Measurements from ENCODE around the gene ABHD17A.

ABHD17A gene

GRCh38 chr19:1858412-1859081 lies 26.7 kb downstream of the ABHD17A start:
- no CpG with 5 or more reads among the region's 10 CpGs for WGBS (ENCODE audit: insufficient coverage, insufficient read length)
- H3K4me1 ChIP-seq (ENCODE audit: control insufficient read depth, insufficient read depth, low read length) = peaks cover 42% of the 10 kb centered on the region
- no peaks in the 10 kb centered on the region for H3K9me3 ChIP-seq (ENCODE audit: control insufficient read depth, insufficient read depth, low read length)
- H3K27me3 ChIP-seq (ENCODE audit: control insufficient read depth, insufficient read depth, low read length) = no peaks in the 10 kb centered on the region
- no peaks in the 10 kb centered on the region; the same call in 1 of the 2 replicates for H3K36me3 ChIP-seq (ENCODE audit: control insufficient read depth, insufficient read depth, low read length)
- no peak for DNase-seq (ENCODE audit: low read depth, low spot score)
- H3K27ac ChIP-seq (ENCODE audit: low read length) = no peak overlapping the region
- no peak overlapping the region for H3K4me3 ChIP-seq (ENCODE audit: low read length)

- H3K4me1 ChIP-seq (ENCODE audit: control insufficient read depth, insufficient read depth, low read length) = peaks cover 42% of the 10 kb centered on the region
- H3K27ac ChIP-seq (ENCODE audit: low read length) = no peak overlapping the region
- H3K4me3 ChIP-seq (ENCODE audit: low read length) = no peak overlapping the region; the same call in 1 of the 2 replicates
- H3K27me3 ChIP-seq (ENCODE audit: control insufficient read depth, insufficient read depth, low read length) = no peaks in the 10 kb centered on the region
- no peaks in the 10 kb centered on the region for H3K9me3 ChIP-seq (ENCODE audit: control insufficient read depth, insufficient read depth, low read length)
- no peak for DNase-seq (ENCODE audit: low read depth, low spot score)
- H3K36me3 ChIP-seq (ENCODE audit: control insufficient read depth, insufficient read depth, low read length) = no peaks in the 10 kb centered on the region; the same call in 1 of the 2 replicates
- no CpG with 5 or more reads among the region's 16 CpGs for WGBS (ENCODE audit: insufficient coverage, insufficient read length)
These were observed 27.5 kb downstream of the ABHD17A start for GRCh38 chr19:1857648-1858326.

GRCh38 chr19:1856698-1857603 lies 28.3 kb downstream of the ABHD17A start:
- Histone ChIP-seq H3K27me3 (ENCODE audit: control insufficient read depth, insufficient read depth, low read length) (no peaks in the 10 kb centered on the region), H3K36me3 (ENCODE audit: control insufficient read depth, insufficient read depth, low read length) (no peaks in the 10 kb centered on the region), H3K4me3 (ENCODE audit: low read length) (peak overlapping the region; percentile 24; the same call in 1 of the 2 replicates), H3K9me3 (ENCODE audit: control insufficient read depth, insufficient read depth, low read length) (no peaks in the 10 kb centered on the region), H3K27ac (ENCODE audit: low read length) (no peak overlapping the region), H3K4me1 (ENCODE audit: control insufficient read depth, insufficient read depth, low read length) (peaks cover 44% of the 10 kb centered on the region)
- DNase-seq (ENCODE audit: low read depth, low spot score) = no peak
- WGBS (ENCODE audit: insufficient coverage, insufficient read length) = no CpG with 5 or more reads among the region's 73 CpGs

- Histone ChIP-seq H3K4me1 (ENCODE audit: control insufficient read depth, insufficient read depth, low read length) (peaks cover 42% of the 10 kb centered on the region), H3K4me3 (ENCODE audit: low read length) (peak overlapping the region; percentile 24; the same call in 1 of the 2 replicates), H3K27ac (ENCODE audit: low read length) (no peak overlapping the region), H3K9me3 (ENCODE audit: control insufficient read depth, insufficient read depth, low read length) (no peaks in the 10 kb centered on the region), H3K36me3 (ENCODE audit: control insufficient read depth, insufficient read depth, low read length) (no peaks in the 10 kb centered on the region), H3K27me3 (ENCODE audit: control insufficient read depth, insufficient read depth, low read length) (no peaks in the 10 kb centered on the region)
- WGBS (ENCODE audit: insufficient coverage, insufficient read length) = no CpG with 5 or more reads among the region's 6 CpGs
- DNase-seq (ENCODE audit: low read depth, low spot score) = no peak
These were observed 29.0 kb downstream of the ABHD17A start for GRCh38 chr19:1856345-1856697.

DNA sequence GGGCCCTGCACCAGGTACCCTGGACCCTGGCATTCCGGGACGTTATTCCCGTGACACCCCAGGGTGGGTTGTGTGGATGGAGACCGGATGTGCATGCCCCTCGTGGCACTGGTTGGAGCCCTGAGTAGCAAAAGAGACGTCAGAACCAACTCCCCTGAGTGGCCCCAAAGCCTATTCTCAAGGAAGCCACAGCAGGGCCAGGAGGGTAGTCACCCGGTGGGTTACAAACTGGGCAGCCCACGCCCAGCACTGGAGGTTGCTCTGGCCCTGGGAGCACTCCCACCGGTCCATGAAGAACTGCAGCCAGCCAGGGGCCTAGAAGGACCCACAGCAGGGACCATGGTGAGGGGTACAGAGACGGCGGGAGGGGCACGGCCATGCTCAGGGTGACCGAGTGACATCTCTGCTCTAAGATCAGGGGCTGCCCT lies 29.5 kb downstream of the ABHD17A start:
- Histone ChIP-seq H3K4me3 (ENCODE audit: low read length) (no peak overlapping the region), H3K27ac (ENCODE audit: low read length) (no peak overlapping the region)
- DNase-seq (ENCODE audit: low read depth, low spot score) = no peak

DNA sequence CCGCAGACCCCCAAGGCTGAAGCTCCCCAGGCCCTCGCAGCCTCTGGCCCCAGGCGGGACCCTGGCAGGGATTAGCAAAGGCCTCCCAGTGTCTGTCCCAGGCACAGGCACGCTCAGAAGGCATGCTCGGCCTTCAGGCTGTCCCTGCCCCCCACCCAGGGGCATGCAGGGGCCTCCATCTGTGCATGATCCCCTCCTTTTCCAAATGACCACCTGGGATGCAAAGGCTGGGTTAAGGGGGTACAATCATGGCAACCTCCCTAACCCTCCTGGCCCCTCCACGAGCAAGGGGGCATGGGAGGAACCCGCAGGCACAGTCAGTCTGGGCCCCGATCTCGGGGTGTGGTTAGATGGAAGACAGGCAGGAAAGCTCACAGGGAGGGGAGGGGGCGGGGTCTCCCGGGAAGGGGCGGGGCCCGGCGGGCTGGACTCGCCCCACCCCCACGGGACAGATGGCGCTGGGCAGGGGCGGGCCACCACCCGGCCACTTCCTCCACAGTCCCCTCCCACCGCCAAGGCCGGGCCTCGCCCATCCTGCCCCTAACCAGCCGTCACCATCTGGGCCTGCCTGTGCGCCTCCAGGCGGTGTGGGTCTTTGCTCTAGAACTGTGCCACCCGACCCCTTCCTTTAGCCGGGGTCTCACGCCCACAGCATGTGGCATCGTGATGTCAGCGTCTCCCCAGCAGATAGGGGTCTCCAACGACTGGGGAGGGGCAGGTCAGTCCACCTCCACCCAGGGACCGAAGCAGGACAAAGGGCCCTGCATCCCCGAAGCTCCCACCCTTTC lies 30.1 kb downstream of the ABHD17A start:
- Histone ChIP-seq H3K36me3 (ENCODE audit: control insufficient read depth, insufficient read depth, low read length) (no peaks in the 10 kb centered on the region), H3K27ac (ENCODE audit: low read length) (no peak overlapping the region), H3K4me3 (ENCODE audit: low read length) (no peak overlapping the region; the same call in 1 of the 2 replicates), H3K27me3 (ENCODE audit: control insufficient read depth, insufficient read depth, low read length) (no peaks in the 10 kb centered on the region), H3K9me3 (ENCODE audit: control insufficient read depth, insufficient read depth, low read length) (no peaks in the 10 kb centered on the region), H3K4me1 (ENCODE audit: control insufficient read depth, insufficient read depth, low read length) (peaks cover 40% of the 10 kb centered on the region)
- WGBS (ENCODE audit: insufficient coverage, insufficient read length) = no CpG with 5 or more reads among the region's 33 CpGs
- no peak for DNase-seq (ENCODE audit: low read depth, low spot score)

More for the DNA sequence above, 29.5 kb downstream of the ABHD17A start:
- Histone ChIP-seq H3K9me3 (ENCODE audit: control insufficient read depth, insufficient read depth, low read length) (no peaks in the 10 kb centered on the region), H3K36me3 (ENCODE audit: control insufficient read depth, insufficient read depth, low read length) (no peaks in the 10 kb centered on the region), H3K27me3 (ENCODE audit: control insufficient read depth, insufficient read depth, low read length) (no peaks in the 10 kb centered on the region), H3K4me1 (ENCODE audit: control insufficient read depth, insufficient read depth, low read length) (peaks cover 41% of the 10 kb centered on the region)
- no CpG with 5 or more reads among the region's 13 CpGs for WGBS (ENCODE audit: insufficient coverage, insufficient read length)

GRCh38 chr19:1854542-1855039 lies 30.7 kb downstream of the ABHD17A start:
- no CpG with 5 or more reads among the region's 37 CpGs for WGBS (ENCODE audit: insufficient coverage, insufficient read length)
- Histone ChIP-seq H3K36me3 (ENCODE audit: control insufficient read depth, insufficient read depth, low read length) (no peaks in the 10 kb centered on the region), H3K27ac (ENCODE audit: low read length) (no peak overlapping the region), H3K4me3 (ENCODE audit: low read length) (no peak overlapping the region), H3K9me3 (ENCODE audit: control insufficient read depth, insufficient read depth, low read length) (no peaks in the 10 kb centered on the region), H3K27me3 (ENCODE audit: control insufficient read depth, insufficient read depth, low read length) (no peaks in the 10 kb centered on the region), H3K4me1 (ENCODE audit: control insufficient read depth, insufficient read depth, low read length) (peaks cover 37% of the 10 kb centered on the region)
- no peak for DNase-seq (ENCODE audit: low read depth, low spot score)

- no peak for DNase-seq (ENCODE audit: low read depth, low spot score)
- Histone ChIP-seq H3K27ac (ENCODE audit: low read length) (no peak overlapping the region), H3K4me3 (ENCODE audit: low read length) (no peak overlapping the region), H3K9me3 (ENCODE audit: control insufficient read depth, insufficient read depth, low read length) (no peaks in the 10 kb centered on the region), H3K27me3 (ENCODE audit: control insufficient read depth, insufficient read depth, low read length) (no peaks in the 10 kb centered on the region), H3K4me1 (ENCODE audit: control insufficient read depth, insufficient read depth, low read length) (peaks cover 34% of the 10 kb centered on the region), H3K36me3 (ENCODE audit: control insufficient read depth, insufficient read depth, low read length) (no peaks in the 10 kb centered on the region)
- no CpG with 5 or more reads among the region's 16 CpGs for WGBS (ENCODE audit: insufficient coverage, insufficient read length)
These were observed 31.2 kb downstream of the ABHD17A start for GRCh38 chr19:1854039-1854541.

GRCh38 chr19:1853295-1854038 lies 31.8 kb downstream of the ABHD17A start:
- H3K4me3 ChIP-seq (ENCODE audit: low read length) = no peak overlapping the region
- WGBS (ENCODE audit: insufficient coverage, insufficient read length) = no CpG with 5 or more reads among the region's 27 CpGs
- H3K27ac ChIP-seq (ENCODE audit: low read length) = no peak overlapping the region
- no peaks in the 10 kb centered on the region for H3K36me3 ChIP-seq (ENCODE audit: control insufficient read depth, insufficient read depth, low read length)
- no peak for DNase-seq (ENCODE audit: low read depth, low spot score)
- peaks cover 30% of the 10 kb centered on the region for H3K4me1 ChIP-seq (ENCODE audit: control insufficient read depth, insufficient read depth, low read length)
- no peaks in the 10 kb centered on the region for H3K9me3 ChIP-seq (ENCODE audit: control insufficient read depth, insufficient read depth, low read length)
- H3K27me3 ChIP-seq (ENCODE audit: control insufficient read depth, insufficient read depth, low read length) = no peaks in the 10 kb centered on the region

All from iPS DF 6.9 (cell line).